Thoracic aorta (tissue), 2 donors: ENCODE results near the gene RFPL3. TPM values are rescaled to one million over a fixed set of nuclear protein-coding genes. Genes with fewer than 3 reads are reported as not detected.

Source experiments
- ATAC-seq: fragments of 150-250 bp; one replicate; pipeline ENCODE4 v1.8.0; 2017; ENCODE audit warnings: low read depth; ENCODE audit not compliant: insufficient number of reproducible peaks, low FRiP score
- DNase-seq: peaks from one replicate; pipeline ENCODE4 v3.0.0-alpha.2; 2020; ENCODE audit warnings: low spot score
- H3K27ac ChIP-seq, 2 donors: fragments of 200-600 bp; sonication (generic); 1 replicate in 1 of 2; 2 replicates in 1 of 2; pipeline ENCODE4 v1.5.1; 2016; ENCODE audit warnings: mild to moderate bottlenecking in 2 of 2, moderate library complexity in 2 of 2
- H3K27me3 ChIP-seq: fragments of 200-600 bp; sonication (generic); replicated peaks from 2 replicates; pipeline ENCODE4 v1.6.0; 2016; ENCODE audit warnings: mild to moderate bottlenecking; ENCODE audit not compliant: insufficient read depth
- H3K36me3 ChIP-seq: fragments of 200-600 bp; sonication (generic); one replicate; pipeline ENCODE4 v1.5.1; 2016
- H3K4me1 ChIP-seq, 2 donors: fragments of 200-600 bp; sonication (generic); 1 replicate in 1 of 2; 2 replicates in 1 of 2; pipeline versions ENCODE4 v1.5.1 to v1.6.0; 2016; ENCODE audit warnings: low read depth in 2 of 2, mild to moderate bottlenecking in 1 of 2; ENCODE audit not compliant: control insufficient read depth in 1 of 2
- H3K4me3 ChIP-seq: fragments of 200-600 bp; sonication (generic); 2 replicates; pipeline ENCODE4 v1.5.1; 2016; ENCODE audit warnings: mild to moderate bottlenecking
- H3K9me3 ChIP-seq: fragments of 200-600 bp; sonication (generic); 2 replicates; pipeline ENCODE4 v1.5.1; 2016
- total RNA-seq, 2 donors: library from RNA; depleted of rRNA; stranded (reverse); fragments of >200 nt; gene quantifications; one replicate each; pipeline versions ENCODE4 v1.1.0 to v1.2.3, GENCODE V29; 2016
- TF ChIP-seq, protein P1 (sequence below): fragments of 200-600 bp; sonication (generic); IDR thresholded peaks from one replicate; pipeline ENCODE4 v1.5.1; 2019; ENCODE audit warnings: antibody characterized with exemption

RFPL3 gene
- total RNA-seq, 2 donors from 2014 or later, result not detected

DNA sequence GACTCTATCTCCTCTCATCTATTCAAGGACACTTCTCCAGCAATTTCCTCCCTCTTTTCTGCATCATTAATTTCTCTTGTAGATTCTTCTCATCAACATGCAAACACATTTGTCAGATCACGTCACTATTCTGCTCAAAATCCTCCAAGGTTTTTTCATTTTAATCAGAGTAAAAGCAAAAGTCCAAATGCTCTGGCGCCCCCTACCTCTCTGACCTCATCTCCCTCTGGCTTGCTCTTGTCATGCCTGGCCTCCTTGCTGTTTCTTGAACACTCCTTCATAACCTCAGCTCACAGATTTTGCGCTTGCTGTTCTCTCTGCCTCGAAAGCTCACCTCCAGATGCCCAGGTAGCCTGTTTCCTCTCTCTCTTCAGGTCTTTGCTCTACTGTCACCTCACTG, 32.0 kb downstream of the RFPL3 start:
- Histone ChIP-seq H3K4me3 (no peak overlapping the region), H3K27me3 (no peaks in the 10 kb centered on the region), H3K9me3 (no peaks in the 10 kb centered on the region), H3K27ac (no peak overlapping the region), H3K36me3 (peaks cover 59% of the 10 kb centered on the region), H3K4me1 (no peaks in the 10 kb centered on the region)
- DNase-seq (no peak), ATAC-seq (no peak)
- TF ChIP-seq, protein P1, sequence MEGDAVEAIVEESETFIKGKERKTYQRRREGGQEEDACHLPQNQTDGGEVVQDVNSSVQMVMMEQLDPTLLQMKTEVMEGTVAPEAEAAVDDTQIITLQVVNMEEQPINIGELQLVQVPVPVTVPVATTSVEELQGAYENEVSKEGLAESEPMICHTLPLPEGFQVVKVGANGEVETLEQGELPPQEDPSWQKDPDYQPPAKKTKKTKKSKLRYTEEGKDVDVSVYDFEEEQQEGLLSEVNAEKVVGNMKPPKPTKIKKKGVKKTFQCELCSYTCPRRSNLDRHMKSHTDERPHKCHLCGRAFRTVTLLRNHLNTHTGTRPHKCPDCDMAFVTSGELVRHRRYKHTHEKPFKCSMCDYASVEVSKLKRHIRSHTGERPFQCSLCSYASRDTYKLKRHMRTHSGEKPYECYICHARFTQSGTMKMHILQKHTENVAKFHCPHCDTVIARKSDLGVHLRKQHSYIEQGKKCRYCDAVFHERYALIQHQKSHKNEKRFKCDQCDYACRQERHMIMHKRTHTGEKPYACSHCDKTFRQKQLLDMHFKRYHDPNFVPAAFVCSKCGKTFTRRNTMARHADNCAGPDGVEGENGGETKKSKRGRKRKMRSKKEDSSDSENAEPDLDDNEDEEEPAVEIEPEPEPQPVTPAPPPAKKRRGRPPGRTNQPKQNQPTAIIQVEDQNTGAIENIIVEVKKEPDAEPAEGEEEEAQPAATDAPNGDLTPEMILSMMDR, result no peak

DNA sequence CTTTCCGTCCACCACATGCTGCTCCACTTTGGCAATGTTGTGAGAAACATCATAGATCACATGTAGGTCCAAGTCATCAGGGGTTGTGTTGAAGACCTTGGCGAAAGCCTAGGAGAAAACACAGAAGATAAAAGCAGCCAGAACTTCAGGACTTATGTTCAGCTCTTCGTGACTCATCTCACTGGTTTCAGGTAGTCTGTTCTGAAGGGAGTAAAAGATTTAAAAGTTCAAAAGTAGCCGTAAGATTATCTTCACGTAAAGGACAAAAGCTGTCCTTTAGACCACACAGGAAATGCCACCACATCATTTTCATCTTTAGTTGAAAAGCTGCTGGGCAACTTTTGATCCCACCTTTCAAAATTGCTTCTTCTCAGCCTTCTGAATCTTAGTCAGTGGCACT, 37.4 kb downstream of the RFPL3 start:
- DNase-seq (no peak), ATAC-seq (no peak)
- Histone ChIP-seq H3K27me3 (no peaks in the 10 kb centered on the region), H3K9me3 (no peaks in the 10 kb centered on the region), H3K27ac (no peak overlapping the region), H3K4me1 (no peaks in the 10 kb centered on the region), H3K36me3 (peaks cover 74% of the 10 kb centered on the region), H3K4me3 (no peak overlapping the region)
- TF ChIP-seq, protein P1, result no peak

DNA sequence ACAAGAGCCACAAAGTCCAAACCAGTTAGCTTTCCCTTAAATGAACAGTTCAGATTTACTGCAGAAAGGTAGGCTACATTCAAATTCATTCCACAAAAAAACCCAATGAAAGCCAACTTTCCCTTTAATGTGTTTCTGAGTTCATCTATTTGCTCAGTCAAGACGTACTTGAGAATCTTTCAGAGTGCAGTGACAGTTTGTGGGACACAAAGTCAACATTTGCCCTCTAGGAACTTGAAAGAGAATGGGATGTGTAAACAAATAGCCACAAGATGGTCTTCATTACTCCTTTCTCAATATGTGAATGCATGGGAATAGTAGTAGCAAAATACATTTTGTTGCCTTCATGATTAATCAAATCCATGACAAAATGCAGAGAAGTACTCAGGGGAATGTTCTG, 38.6 kb downstream of the RFPL3 start:
- TF ChIP-seq, protein P1, result no peak
- no peak overlapping the region for H3K27ac ChIP-seq
- ATAC-seq, result no peak
- no peak for DNase-seq
- no peaks in the 10 kb centered on the region for H3K9me3 ChIP-seq
- H3K36me3 ChIP-seq, result peaks cover 65% of the 10 kb centered on the region
- H3K4me3 ChIP-seq, result no peak overlapping the region
- H3K27me3 ChIP-seq, result no peaks in the 10 kb centered on the region
- H3K4me1 ChIP-seq, result no peaks in the 10 kb centered on the region

DNA sequence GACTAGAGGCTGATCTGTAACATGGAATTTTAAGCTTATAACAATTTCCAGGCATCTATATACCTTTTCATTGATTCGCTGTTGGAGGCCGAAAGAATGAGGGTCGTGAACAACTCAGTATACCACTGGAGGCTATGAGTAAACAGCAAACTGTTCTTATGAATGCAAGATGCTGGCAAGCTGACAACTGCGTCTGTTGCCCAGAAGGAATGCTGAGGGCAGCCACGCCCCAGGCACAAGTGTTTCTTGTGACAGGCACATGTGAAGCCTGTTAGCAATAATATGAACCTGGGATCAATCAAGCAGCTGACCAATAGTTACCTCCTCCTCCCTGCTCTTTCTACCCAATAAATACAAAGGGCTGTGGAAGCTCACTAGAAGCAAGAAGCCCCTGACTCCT, 39.1 kb downstream of the RFPL3 start:
- no peak overlapping the region for H3K4me3 ChIP-seq
- ATAC-seq (no peak), DNase-seq (no peak)
- H3K27ac ChIP-seq, result no peak overlapping the region
- H3K4me1 ChIP-seq, result no peaks in the 10 kb centered on the region
- H3K36me3 ChIP-seq, result peaks cover 69% of the 10 kb centered on the region
- no peaks in the 10 kb centered on the region for H3K9me3 ChIP-seq
- TF ChIP-seq, protein P1, result no peak
- no peaks in the 10 kb centered on the region for H3K27me3 ChIP-seq

DNA sequence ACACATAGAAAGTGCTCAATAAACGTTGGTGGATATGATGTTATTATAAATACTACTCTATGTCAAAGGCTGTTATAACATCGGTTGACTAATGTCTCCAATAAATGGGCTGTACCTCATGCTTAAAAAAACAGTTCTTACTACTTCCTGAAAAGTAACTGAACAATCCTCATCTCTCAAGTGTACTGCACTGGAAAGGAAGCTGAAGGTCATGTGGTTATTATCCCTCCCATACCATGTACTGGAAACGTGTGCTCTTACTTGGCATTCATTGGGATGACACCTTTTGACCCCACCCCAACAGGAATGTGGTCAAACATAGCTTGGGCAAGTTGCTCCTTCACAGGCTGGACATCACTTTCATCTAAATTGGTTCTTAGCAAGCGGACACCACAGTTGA, 43.8 kb downstream of the RFPL3 start:
- no peak overlapping the region for H3K4me3 ChIP-seq
- H3K27ac ChIP-seq, result no peak overlapping the region
- H3K4me1 ChIP-seq, result no peaks in the 10 kb centered on the region
- no peaks in the 10 kb centered on the region for H3K27me3 ChIP-seq
- TF ChIP-seq, protein P1, result no peak
- no peak for DNase-seq
- no peaks in the 10 kb centered on the region for H3K9me3 ChIP-seq
- H3K36me3 ChIP-seq, result peaks cover 46% of the 10 kb centered on the region
- ATAC-seq, result no peak
